ENCODE data around the gene NCAM2. TPM values are rescaled to one million over a fixed set of nuclear protein-coding genes. Genes with fewer than 3 reads are reported as not detected.

Gene NCAM2
- total RNA-seq, 4 donors from 2014 or later = 0.96 to 1.6 TPM; not detected in 2

GRCh38 chr21:21412096-21412495 lies 413.9 kb downstream of the NCAM2 start:
- Histone ChIP-seq H3K9me3 (no peaks in the 10 kb centered on the region), H3K27me3 (no peaks in the 10 kb centered on the region), H3K4me1 (no peaks in the 10 kb centered on the region), H3K4me3 (no peak overlapping the region), H3K27ac (no peak overlapping the region), H3K36me3 (no peaks in the 10 kb centered on the region)
- in situ Hi-C loops (cut with MboI; ENCODE audit: low pct_ligation_motif_present in 1 of 4, low pct_unique_long_range_greater_than_20kb in 1 of 4, low sequenced_read_pairs in 3 of 4) (no loop called here), intact Hi-C loops (cut with DNase I; ENCODE audit: low total_unique reads) (no loop called here)
- no peak for DNase-seq
- 78 to 79% methylated on average over 5 to 6 of the region's 6 CpGs for WGBS, 2 donors (ENCODE audit: low coverage in 1 of 2)
- no peak for TF ChIP-seq POLR2AphosphoS5 (IDR thresholded peaks at IDR 0.05)

DNA sequence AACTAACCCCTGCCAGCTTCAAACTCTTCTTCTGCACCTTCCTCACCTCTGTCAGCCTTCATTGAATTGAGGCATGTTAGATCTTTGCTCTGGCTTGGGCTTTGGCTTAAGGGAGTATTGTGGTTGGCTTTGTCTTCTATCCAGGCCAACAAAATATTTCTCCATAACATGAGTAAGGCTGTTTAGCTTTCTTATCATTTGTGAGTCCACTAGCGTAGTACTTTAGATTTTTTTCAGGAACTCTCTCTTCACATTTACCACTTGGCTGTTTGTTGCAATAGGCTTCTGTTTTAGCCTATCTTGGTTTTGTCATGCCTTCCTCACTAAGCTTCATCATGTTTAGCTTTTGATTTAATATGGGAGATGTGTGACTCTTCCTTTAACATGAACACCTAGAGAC lies 417.5 kb downstream of the NCAM2 start:
- intact Hi-C loops (cut with DNase I; ENCODE audit: low total_unique reads) = no loop called here
- Histone ChIP-seq H3K4me3 (no peak overlapping the region), H3K27ac (no peak overlapping the region), H3K9me3 (no peaks in the 10 kb centered on the region), H3K4me1 (no peaks in the 10 kb centered on the region), H3K27me3 (no peaks in the 10 kb centered on the region), H3K36me3 (no peaks in the 10 kb centered on the region)
- TF ChIP-seq, protein P1, sequence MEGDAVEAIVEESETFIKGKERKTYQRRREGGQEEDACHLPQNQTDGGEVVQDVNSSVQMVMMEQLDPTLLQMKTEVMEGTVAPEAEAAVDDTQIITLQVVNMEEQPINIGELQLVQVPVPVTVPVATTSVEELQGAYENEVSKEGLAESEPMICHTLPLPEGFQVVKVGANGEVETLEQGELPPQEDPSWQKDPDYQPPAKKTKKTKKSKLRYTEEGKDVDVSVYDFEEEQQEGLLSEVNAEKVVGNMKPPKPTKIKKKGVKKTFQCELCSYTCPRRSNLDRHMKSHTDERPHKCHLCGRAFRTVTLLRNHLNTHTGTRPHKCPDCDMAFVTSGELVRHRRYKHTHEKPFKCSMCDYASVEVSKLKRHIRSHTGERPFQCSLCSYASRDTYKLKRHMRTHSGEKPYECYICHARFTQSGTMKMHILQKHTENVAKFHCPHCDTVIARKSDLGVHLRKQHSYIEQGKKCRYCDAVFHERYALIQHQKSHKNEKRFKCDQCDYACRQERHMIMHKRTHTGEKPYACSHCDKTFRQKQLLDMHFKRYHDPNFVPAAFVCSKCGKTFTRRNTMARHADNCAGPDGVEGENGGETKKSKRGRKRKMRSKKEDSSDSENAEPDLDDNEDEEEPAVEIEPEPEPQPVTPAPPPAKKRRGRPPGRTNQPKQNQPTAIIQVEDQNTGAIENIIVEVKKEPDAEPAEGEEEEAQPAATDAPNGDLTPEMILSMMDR (IDR thresholded peaks at IDR 0.05) = no peak
- no peak for TF ChIP-seq EP300 (IDR thresholded peaks at IDR 0.05; ENCODE audit: low read depth)
- no peak for TF ChIP-seq POLR2AphosphoS5 (IDR thresholded peaks at IDR 0.05)
- no peak for TF ChIP-seq POLR2A (IDR thresholded peaks at IDR 0.05)
- DNase-seq = no peak
- in situ Hi-C loops (cut with MboI; ENCODE audit: low pct_ligation_motif_present in 1 of 4, low pct_unique_long_range_greater_than_20kb in 1 of 4, low sequenced_read_pairs in 3 of 4) = no loop called here
- 79 to 88% methylated on average over 1 of the region's 1 CpG for WGBS, 2 donors (ENCODE audit: low coverage in 1 of 2)

DNA sequence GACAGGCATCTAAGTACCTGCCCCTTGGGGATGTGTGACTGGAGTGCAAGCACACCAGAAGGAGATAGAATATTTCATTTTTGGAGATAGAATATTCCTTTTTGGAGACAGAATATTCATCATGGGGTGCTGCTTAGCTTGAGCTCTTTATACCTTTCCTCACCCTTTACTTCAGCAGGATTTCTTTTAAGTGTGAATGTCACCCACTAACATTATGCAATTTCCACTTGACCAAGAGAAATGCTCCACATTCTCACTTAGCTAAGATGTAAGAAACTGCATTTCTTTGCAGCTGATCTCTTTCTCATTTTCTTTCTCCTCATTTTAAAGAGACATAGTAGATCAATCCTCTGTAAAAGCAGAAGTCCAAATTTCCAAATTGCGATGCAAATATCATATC lies 436.7 kb downstream of the NCAM2 start:
- H3K27me3 ChIP-seq = no peaks in the 10 kb centered on the region
- no peaks in the 10 kb centered on the region for H3K4me1 ChIP-seq
- no peaks in the 10 kb centered on the region for H3K9me3 ChIP-seq
- DNase-seq = no peak
- intact Hi-C loops (cut with DNase I; ENCODE audit: low total_unique reads) = no loop called here
- no peak overlapping the region for H3K27ac ChIP-seq
- WGBS, 2 donors (ENCODE audit: low coverage in 1 of 2) = 86 to 100% methylated on average over 1 of the region's 1 CpG
- TF ChIP-seq POLR2AphosphoS5 (IDR thresholded peaks at IDR 0.05) (no peak), EP300 (IDR thresholded peaks at IDR 0.05; ENCODE audit: low read depth) (no peak)
- no peak overlapping the region for H3K4me3 ChIP-seq
- H3K36me3 ChIP-seq = no peaks in the 10 kb centered on the region
- in situ Hi-C loops (cut with MboI; ENCODE audit: low pct_ligation_motif_present in 1 of 4, low pct_unique_long_range_greater_than_20kb in 1 of 4, low sequenced_read_pairs in 3 of 4) = no loop called here

GRCh38 chr21:21436012-21436534 lies 437.9 kb downstream of the NCAM2 start:
- in situ Hi-C loops (cut with MboI; ENCODE audit: low pct_ligation_motif_present in 1 of 4, low pct_unique_long_range_greater_than_20kb in 1 of 4, low sequenced_read_pairs in 3 of 4) = no loop called here

DNA sequence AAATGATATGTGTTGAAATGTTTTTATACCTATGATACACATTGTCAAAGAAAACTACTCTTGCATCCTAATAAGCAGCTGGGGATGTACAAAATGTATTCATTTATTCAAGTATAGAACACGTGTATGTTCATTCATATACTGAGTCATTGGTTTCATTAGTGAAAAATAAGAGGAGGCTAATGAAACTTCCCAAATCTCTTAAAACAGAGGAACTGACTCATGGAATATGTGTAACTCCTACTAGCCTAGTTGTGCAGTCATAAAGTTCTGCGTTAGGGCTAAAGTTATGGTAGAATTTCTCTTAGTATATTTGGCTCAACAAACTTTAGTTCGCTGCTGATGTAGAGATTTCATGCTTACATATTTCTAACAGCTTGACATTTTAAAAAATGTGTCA lies 441.6 kb downstream of the NCAM2 start:
- Histone ChIP-seq H3K27me3 (no peaks in the 10 kb centered on the region), H3K27ac (no peak overlapping the region), H3K9me3 (no peaks in the 10 kb centered on the region), H3K36me3 (no peaks in the 10 kb centered on the region), H3K4me3 (no peak overlapping the region), H3K4me1 (no peaks in the 10 kb centered on the region)
- intact Hi-C loops (cut with DNase I; ENCODE audit: low total_unique reads) (no loop called here), in situ Hi-C loops (cut with MboI; ENCODE audit: low pct_ligation_motif_present in 1 of 4, low pct_unique_long_range_greater_than_20kb in 1 of 4, low sequenced_read_pairs in 3 of 4) (no loop called here)
- 77 to 85% methylated on average over 3 of the region's 3 CpGs for WGBS, 2 donors (ENCODE audit: low coverage in 1 of 2)
- TF ChIP-seq EP300 (IDR thresholded peaks at IDR 0.05; ENCODE audit: low read depth) (no peak), POLR2A (IDR thresholded peaks at IDR 0.05) (no peak), POLR2AphosphoS5 (IDR thresholded peaks at IDR 0.05) (no peak)
- TF ChIP-seq, protein P1 (IDR thresholded peaks at IDR 0.05) = no peak
- no peak for DNase-seq

More at GRCh38 chr21:21436012-21436534, 437.9 kb downstream of the NCAM2 start:
- TF ChIP-seq EP300 (IDR thresholded peaks at IDR 0.05; ENCODE audit: low read depth) (no peak), POLR2AphosphoS5 (IDR thresholded peaks at IDR 0.05) (no peak), POLR2A (IDR thresholded peaks at IDR 0.05) (no peak)
- TF ChIP-seq, protein P1 (IDR thresholded peaks at IDR 0.05) = no peak
- H3K36me3 ChIP-seq = no peaks in the 10 kb centered on the region
- H3K27me3 ChIP-seq = no peaks in the 10 kb centered on the region
- intact Hi-C loops (cut with DNase I; ENCODE audit: low total_unique reads) = no loop called here
- no peaks in the 10 kb centered on the region for H3K4me1 ChIP-seq
- H3K9me3 ChIP-seq = no peaks in the 10 kb centered on the region
- H3K4me3 ChIP-seq = no peak overlapping the region
- 14 to 31% methylated on average over 1 of the region's 1 CpG for WGBS, 2 donors (ENCODE audit: low coverage in 1 of 2)
- H3K27ac ChIP-seq = no peak overlapping the region
- DNase-seq = no peak
